ENCODE results near the gene GPX8.

The GPX8 gene

DNA sequence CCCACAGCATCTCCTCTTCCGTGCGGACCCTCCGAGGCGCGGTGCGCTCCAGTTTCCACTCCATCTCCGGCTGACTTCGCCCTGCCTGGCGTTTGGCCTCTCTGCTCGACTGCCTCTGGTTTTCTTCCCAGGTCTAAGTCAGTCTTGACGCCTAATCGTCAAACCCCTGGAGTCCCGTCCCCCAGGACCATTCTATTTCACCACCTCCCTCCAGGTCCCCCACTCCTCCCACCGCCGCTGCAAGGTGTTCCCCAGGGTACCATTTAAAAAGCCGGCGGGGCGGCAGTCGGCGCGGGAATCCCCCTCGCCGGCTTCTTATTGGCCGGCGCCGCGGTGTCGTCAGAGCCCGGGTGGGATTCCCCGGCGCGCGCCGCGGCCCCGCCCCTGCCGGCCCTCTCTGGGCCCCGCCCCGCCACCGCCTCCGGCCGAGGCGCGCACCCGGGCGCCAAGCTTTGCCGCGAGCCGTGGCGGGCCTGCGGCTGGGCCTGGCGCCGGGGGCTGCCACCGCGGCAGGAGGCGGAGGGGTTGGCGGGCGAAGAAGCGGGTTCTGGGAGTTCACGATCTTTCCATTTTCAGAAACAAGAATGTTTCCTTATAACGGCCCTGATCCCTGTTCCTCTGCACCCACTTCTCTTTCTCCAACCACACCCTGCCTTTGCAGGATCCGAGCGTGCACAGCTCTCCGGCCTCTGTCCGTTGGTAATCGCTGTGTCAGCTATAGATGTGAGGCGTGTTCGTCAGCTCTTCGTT, 13.1 kb downstream of the GPX8 start, which contains the start of gene CDC20B:
CDC20B (minus strand) TSS at position 241 of the 750 bp plus-strand sequence; CDS start at position 64, 177 bp downstream.
- no peak for FAIRE-seq

DNA sequence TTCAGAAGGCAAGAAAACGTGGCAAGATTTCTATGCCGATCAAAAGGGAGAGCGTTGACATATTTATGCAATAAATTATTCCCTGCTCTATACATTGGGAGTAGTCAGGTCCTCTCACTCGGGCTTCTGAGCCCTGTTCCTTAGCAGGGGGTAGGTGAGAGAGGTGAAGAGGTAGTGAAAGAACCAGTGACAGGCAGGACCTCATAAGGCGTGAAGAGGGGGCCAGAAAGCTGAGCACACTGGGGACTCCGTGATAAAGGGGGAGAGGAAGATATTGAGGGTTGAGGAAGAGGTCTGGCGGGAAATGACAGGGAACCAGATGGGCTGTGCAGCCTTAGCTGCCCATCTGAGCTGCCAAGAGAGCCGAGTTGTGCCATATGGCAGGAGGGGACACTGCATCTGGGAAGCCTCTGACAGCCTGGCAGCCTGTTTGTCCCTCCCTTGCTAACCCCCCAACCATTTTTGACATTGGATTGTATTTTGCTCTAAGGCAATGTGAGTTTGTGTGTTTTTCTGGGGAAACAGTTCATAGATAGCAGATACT, 13.8 kb downstream of the GPX8 start:
- no peak for FAIRE-seq

DNA sequence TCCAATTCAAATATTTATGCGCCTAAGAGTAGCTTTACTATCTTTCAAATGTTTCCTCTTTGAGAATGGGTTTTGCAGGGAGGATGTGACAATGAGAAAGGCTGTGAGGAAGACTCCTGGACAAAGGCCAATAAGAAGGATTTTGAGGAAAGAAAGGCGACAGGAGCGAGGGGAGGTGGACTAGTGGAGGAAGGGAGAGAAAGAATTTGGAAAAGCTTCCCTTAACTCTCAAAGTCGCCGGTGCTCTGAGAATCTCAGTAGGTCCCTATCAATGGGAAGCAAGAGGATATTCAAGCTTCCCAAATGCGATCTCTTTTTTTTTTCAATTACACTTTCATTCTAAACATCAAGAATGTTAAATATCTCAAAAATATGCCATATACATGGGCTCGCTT, 15.8 kb downstream of the GPX8 start:
- FAIRE-seq, result no peak

DNA sequence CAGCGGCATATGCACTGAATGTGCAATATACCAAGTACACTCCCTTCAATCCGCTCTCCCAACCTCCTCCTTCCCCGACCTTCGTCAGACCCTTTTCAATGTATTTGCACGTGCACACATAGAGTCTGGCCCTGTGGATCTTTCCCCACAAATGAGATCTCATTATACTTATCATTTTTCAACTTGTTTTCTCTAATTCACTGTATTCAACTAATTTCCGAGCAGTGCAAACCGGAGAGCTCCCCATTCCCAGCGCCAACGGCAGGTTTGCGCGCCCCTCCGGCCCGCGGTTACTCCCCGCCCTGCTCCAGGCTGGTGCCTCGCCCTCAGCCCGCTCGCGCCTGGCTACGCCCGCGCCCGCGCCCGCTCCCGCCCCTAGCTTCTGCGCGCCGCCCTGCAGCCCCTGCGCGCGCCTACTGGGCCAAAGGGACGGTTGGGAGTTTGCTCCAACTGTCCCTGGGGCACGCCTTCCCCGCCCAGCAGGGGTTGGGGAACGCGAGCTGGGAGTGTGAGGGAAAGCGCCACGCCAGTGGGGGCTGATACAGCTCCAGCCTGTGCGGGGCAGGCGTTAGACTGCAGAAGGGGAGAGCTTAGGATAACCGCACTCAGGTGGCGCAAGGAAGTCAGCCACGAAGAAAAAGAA, 16.3 kb downstream of the GPX8 start:
- FAIRE-seq, result no peak

DNA sequence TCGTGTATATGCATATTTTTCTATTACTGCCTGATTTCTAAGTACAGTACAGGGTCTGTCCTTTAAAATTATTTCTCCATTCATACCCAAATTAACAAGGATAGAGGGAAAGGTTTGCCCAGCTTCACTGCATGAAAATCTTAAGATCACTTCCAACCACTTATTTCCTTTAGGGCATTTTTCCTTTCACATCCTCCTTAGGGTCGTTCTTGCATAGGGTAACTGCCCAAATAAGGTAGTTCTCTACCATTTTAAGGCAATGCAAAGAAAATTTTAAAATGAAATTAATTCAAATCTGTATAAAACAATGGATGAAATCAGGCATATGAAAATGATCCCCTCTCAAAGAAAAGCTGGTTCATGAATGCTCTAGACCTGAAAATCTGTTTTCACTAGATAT, 17.1 kb downstream of the GPX8 start:
- no peak for FAIRE-seq

DNA sequence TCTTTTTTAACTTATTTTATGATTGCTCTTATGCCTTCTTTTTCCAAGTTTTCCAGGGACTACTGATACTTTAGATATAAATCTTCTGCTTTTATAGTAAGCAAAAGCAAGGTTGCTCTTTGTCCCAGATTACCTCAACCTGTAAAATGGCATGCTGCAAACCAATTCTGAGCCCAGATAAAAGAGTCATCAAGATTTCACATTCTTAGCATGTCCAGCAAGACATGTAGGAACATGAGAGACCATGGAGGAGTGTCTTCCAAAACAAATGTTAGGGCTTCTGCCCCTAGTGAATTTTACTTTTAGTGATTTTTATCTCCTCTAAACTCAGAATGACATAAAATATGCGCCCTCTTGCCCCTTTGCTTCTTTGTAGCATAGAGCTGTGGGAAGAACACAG, 20.0 kb downstream of the GPX8 start:
- FAIRE-seq, result no peak

DNA sequence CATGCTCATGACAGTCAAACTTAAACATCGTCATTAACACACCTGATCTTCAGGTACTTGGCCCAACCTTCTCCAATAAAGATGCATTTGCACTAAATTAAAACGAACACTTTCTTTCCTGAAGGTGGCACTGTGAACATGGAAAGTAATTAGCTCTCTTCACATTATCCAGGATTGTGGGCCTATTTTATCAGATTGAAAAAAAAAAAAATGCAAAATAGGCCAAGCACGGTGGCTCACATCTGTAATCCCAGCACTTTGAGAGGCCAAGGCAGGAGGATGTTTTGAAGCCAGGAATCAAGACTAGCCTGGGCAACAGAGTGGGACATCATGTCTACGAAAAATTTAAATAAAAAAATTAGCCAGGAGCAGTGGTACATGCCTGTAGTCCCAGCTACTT, 27.4 kb downstream of the GPX8 start:
- FAIRE-seq, result no peak

DNA sequence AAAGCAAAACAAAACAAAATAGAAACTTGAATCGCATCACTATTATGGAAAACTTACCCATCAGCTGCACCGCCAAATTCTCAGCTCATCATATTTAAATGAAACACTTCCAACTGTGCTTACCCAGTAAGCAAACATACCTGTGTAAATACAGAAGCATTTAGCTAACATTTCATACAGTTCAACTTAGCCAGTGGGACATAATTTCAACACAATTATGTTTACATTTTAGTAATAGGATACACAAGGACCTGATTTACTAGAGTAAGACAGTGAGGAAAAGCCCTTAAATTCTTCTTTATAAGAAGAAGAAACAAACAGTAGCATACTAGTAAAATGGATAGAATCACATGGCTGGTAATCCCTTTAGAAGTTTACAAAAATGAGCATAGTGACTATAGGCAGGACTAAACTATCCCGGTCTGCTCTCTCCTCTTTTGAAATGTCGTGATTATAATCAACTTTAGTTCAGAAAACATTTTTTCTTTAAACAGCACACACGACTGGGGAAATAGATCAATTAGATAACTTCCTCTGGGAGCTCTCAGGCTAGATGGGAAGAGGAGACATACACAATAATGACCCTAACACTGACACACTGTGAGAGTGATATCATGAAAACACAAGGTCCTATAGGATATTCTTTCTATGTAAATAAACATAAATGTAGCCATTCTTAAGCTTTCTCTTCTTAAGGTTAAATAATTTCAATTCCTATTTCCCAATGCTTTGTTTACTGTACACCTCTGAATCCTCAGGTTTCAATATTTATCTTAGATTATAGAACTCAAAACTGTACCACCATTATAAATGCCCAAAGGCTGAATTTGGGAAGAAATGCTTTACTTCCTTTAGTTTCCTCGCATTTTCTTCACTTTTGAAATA, 28.9 kb downstream of the GPX8 start:
- no peak for FAIRE-seq

DNA sequence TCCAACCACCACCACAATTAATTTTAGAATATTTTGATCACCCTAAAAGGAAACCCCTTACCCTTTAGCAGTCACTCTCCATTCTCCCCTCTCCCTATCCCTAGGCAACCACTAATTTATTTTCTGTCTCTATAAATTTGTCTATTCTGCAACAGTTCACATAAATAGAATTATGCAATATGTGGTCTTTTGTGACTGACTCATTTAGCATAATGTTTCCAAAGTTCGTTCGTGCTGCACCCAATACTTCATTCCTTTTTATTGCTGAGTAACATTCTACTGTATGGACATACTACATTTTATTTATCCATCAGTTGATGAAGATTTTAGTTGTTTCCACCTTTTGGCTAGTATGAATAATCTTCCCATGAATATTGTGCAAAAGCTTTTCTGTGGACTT, 31.2 kb downstream of the GPX8 start:
- no peak for FAIRE-seq

DNA sequence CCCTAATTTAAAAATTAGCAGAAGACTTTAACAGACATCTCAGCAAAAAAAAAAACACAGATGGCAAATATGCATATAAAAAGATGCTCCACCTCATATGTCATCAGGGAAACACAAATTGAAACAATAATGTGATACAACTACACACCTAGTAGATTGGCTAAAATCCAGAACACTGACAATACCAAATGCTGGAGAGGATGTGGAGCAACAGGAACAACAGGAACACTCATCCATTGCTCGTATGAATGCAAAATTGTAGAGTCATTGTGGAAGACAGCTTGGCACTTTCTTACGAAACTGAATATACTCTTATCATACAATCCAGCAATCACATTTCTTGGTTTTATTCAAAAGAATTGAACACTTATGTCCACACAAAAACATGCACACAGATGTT, 45.0 kb downstream of the GPX8 start:
- no peak for FAIRE-seq

DNA sequence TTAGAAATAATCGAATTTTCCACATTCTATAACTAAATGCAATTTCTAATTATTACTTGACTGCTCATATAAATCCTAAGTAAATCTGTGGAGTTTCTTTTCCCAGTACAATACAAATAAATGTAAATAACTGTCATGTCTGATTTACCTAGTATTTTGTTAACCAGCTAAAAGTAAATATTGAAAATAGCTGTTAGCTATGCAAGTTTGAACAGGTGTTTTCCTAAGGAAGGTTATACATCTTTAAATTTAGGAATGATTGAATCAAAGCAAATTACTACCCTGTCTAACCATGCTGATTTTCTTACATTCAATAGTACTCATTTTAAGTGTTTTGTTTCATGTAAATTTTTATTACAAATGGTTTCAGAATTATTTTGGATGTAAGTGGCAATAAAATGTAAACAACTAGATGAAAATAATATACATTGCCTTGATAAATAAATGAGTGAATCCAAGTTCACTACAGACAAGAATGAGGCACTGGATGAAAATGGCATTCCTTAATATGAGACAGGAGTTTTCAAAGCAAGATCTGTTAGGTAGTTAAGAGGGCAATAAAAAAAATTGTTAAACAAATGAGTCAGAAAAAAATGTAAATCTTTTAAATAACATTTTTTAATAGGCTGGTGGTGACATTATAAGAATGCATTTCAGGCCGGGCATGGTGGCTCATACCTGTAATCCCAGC, 51.4 kb downstream of the GPX8 start:
- FAIRE-seq, result no peak
